OCI-LY1 (cell line): ENCODE data around the gene SNCG.
"Not testable (repeated sequence)": the region's sequence is repeated elsewhere in the genome, so short reads cannot be mapped to it uniquely, and the experiment has no call there.

Experiments
- H2AFZ ChIP-seq: fragments of 200-600 bp; sonication (generic), shearing (Covaris generic); 2 replicates; pipeline ENCODE4 v1.6.0; 2014; ENCODE audit warnings: antibody characterized with exemption, mild to moderate bottlenecking, low read length
- H3F3A ChIP-seq: fragments of 200-600 bp; sonication (generic), shearing (Covaris generic); 2 replicates; pipeline ENCODE4 v1.6.0; 2014; ENCODE audit warnings: mild to moderate bottlenecking, antibody characterized with exemption, low read length, moderate library complexity; ENCODE audit not compliant: insufficient read depth
- H3K27ac ChIP-seq: fragments of 200-600 bp; sonication (generic); 2 replicates; pipeline ENCODE4 v1.5.1; 2014; ENCODE audit warnings: low read length, mixed run types, mild to moderate bottlenecking, low read depth; ENCODE audit not compliant: poor library complexity, severe bottlenecking
- H3K27me3 ChIP-seq: fragments of 200-600 bp; sonication (generic); 2 replicates; pipeline ENCODE4 v1.6.0; 2014; ENCODE audit warnings: antibody characterized with exemption, mild to moderate bottlenecking, low read length, moderate library complexity; ENCODE audit not compliant: insufficient read depth
- H3K36me3 ChIP-seq: fragments of 200-600 bp; sonication (generic); 2 replicates; pipeline ENCODE4 v1.6.1; 2014; ENCODE audit warnings: mild to moderate bottlenecking, antibody characterized with exemption, low read length, moderate library complexity, mixed read lengths; ENCODE audit not compliant: insufficient read depth
- H3K4me1 ChIP-seq: fragments of 200-600 bp; sonication (generic); 2 replicates; pipeline ENCODE4 v1.5.1; 2014; ENCODE audit warnings: mild to moderate bottlenecking, low read length, moderate library complexity; ENCODE audit not compliant: insufficient read depth, severe bottlenecking
- H3K4me2 ChIP-seq: fragments of 200-600 bp; sonication (generic), shearing (Covaris generic); 2 replicates; pipeline ENCODE4 v1.6.1; 2014; ENCODE audit warnings: low read length
- H3K4me3 ChIP-seq: fragments of 200-600 bp; sonication (generic); 2 replicates; pipeline ENCODE4 v1.5.1; 2014; ENCODE audit warnings: low read length, low read depth, mild to moderate bottlenecking, mixed read lengths; ENCODE audit not compliant: poor library complexity, severe bottlenecking
- H3K79me2 ChIP-seq: fragments of 200-600 bp; shearing (Covaris generic); 2 replicates; pipeline ENCODE4 v1.6.1; 2016; ENCODE audit warnings: mixed run types, low read length, mixed read lengths; ENCODE audit not compliant: insufficient read depth
- H3K9ac ChIP-seq: fragments of 200-600 bp; sonication (generic), shearing (Covaris generic); 2 replicates; pipeline ENCODE4 v1.6.1; 2014; ENCODE audit warnings: mild to moderate bottlenecking, low read length, mixed read lengths
- H3K9me2 ChIP-seq: fragments of 200-600 bp; sonication (generic), shearing (Covaris generic); 2 replicates; pipeline ENCODE4 v1.6.1; 2014; ENCODE audit warnings: low read depth, mild to moderate bottlenecking, low read length, mixed read lengths
- H3K9me3 ChIP-seq: fragments of 200-600 bp; shearing (Covaris generic); 2 replicates; pipeline ENCODE4 v1.6.1; 2014; ENCODE audit warnings: low read length, mixed read lengths
- H4K20me1 ChIP-seq: fragments of 200-600 bp; sonication (generic), shearing (Covaris generic); 2 replicates; pipeline ENCODE4 v1.6.0; 2016; ENCODE audit warnings: mild to moderate bottlenecking, low read length; ENCODE audit not compliant: insufficient read depth
- EZH2 ChIP-seq: fragments of 200-600 bp; sonication (generic), shearing (Covaris generic); IDR thresholded peaks from 2 replicates; pipeline ENCODE4 v1.8.0; 2017; ENCODE audit warnings: borderline replicate concordance, mixed run types, mild to moderate bottlenecking, antibody characterized with exemption, low read length, moderate library complexity, mixed read lengths
- TF ChIP-seq, protein P1 (sequence below): fragments of 200-600 bp; sonication (generic), shearing (Covaris generic); IDR thresholded peaks from 2 replicates; pipeline ENCODE4 v1.5.1; 2017; ENCODE audit warnings: mild to moderate bottlenecking, antibody characterized with exemption, low read length, moderate library complexity, mixed read lengths

The SNCG gene

DNA sequence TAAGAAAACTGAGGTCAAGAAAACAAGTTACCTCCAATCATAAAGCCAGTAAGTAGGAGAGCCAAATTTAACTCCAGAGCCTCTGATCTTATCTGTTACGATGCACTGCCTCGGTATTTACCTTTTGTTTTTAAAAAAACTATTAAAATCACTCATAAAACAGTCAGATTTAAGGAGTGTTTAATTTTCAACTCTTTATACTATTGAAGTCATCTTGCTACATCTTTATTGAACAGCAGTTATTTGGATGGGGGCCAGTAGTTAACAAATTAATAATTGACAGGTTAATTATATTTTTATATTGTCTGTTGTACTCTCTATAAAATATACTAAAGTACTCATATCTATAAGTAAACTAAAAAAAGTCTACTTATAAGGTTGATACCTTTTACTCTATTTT is 34.5 kb downstream of the SNCG start:
- no peaks in the 10 kb centered on the region for H3K9me3 ChIP-seq
- no peak overlapping the region for H3K9ac ChIP-seq
- TF ChIP-seq, protein P1, sequence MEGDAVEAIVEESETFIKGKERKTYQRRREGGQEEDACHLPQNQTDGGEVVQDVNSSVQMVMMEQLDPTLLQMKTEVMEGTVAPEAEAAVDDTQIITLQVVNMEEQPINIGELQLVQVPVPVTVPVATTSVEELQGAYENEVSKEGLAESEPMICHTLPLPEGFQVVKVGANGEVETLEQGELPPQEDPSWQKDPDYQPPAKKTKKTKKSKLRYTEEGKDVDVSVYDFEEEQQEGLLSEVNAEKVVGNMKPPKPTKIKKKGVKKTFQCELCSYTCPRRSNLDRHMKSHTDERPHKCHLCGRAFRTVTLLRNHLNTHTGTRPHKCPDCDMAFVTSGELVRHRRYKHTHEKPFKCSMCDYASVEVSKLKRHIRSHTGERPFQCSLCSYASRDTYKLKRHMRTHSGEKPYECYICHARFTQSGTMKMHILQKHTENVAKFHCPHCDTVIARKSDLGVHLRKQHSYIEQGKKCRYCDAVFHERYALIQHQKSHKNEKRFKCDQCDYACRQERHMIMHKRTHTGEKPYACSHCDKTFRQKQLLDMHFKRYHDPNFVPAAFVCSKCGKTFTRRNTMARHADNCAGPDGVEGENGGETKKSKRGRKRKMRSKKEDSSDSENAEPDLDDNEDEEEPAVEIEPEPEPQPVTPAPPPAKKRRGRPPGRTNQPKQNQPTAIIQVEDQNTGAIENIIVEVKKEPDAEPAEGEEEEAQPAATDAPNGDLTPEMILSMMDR: no peak
- TF ChIP-seq EZH2: no peak
- H3K27me3 ChIP-seq: no peaks in the 10 kb centered on the region
- no peak overlapping the region for H3K4me2 ChIP-seq
- H4K20me1 ChIP-seq: no peaks in the 10 kb centered on the region
- H3K9me2 ChIP-seq: no peaks in the 10 kb centered on the region
- H3K27ac ChIP-seq: no peak overlapping the region
- H3K36me3 ChIP-seq: no peaks in the 10 kb centered on the region
- H3K4me3 ChIP-seq: no peak overlapping the region
- H3K79me2 ChIP-seq: no peaks in the 10 kb centered on the region
- H2AFZ ChIP-seq: no peak overlapping the region
- H3F3A ChIP-seq: no peaks in the 10 kb centered on the region
- no peaks in the 10 kb centered on the region for H3K4me1 ChIP-seq

- H2AFZ ChIP-seq, H3K27me3 ChIP-seq, H3F3A ChIP-seq, H3K79me2 ChIP-seq, H3K4me2 ChIP-seq, H3K27ac ChIP-seq, H3K9me3 ChIP-seq, H3K9me2 ChIP-seq, H3K4me3 ChIP-seq, H4K20me1 ChIP-seq, H3K4me1 ChIP-seq, H3K9ac ChIP-seq, H3K36me3 ChIP-seq: not testable (repeated sequence)
Measured at GRCh38 chr10:86999802-87000403, 41.5 kb downstream of the SNCG start.

DNA sequence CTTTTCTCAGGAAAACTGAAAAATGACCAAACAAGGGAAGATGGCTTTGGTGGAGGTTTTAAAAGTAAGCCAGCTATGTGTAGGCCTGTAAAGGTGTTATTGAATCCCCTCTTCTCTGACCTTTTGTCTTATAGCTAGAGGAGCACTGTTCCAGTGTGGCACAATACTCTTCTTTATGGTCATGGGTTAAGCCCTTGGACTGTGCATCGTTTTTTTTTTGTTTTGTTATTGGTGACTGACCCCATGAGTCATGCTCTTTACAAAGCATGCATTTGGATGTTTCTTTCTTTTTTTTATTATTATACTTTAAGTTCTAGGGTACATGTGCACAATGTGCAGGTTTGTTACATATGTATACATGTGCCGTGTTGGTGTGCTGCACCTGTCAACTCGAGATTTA is 42.1 kb downstream of the SNCG start:
- no peak overlapping the region for H3K4me2 ChIP-seq
- H3K79me2 ChIP-seq: no peaks in the 10 kb centered on the region
- no peak overlapping the region for H2AFZ ChIP-seq
- H3K9ac ChIP-seq: no peak overlapping the region
- H3F3A ChIP-seq: no peaks in the 10 kb centered on the region
- H3K9me3 ChIP-seq: no peaks in the 10 kb centered on the region
- no peaks in the 10 kb centered on the region for H3K36me3 ChIP-seq
- no peaks in the 10 kb centered on the region for H3K4me1 ChIP-seq
- H3K4me3 ChIP-seq: no peak overlapping the region
- H3K9me2 ChIP-seq: no peaks in the 10 kb centered on the region
- no peak for TF ChIP-seq EZH2
- TF ChIP-seq, protein P1: no peak
- no peak overlapping the region for H3K27ac ChIP-seq
- H3K27me3 ChIP-seq: no peaks in the 10 kb centered on the region
- no peaks in the 10 kb centered on the region for H4K20me1 ChIP-seq

GRCh38 chr10:87007124-87007523 is 48.7 kb downstream of the SNCG start:
- H3K4me1 ChIP-seq, H2AFZ ChIP-seq, H3K4me2 ChIP-seq, H3K79me2 ChIP-seq, H3K9ac ChIP-seq, H3F3A ChIP-seq, H3K27ac ChIP-seq, H4K20me1 ChIP-seq, H3K9me2 ChIP-seq, H3K9me3 ChIP-seq, H3K4me3 ChIP-seq, H3K36me3 ChIP-seq, H3K27me3 ChIP-seq: not testable (repeated sequence)

DNA sequence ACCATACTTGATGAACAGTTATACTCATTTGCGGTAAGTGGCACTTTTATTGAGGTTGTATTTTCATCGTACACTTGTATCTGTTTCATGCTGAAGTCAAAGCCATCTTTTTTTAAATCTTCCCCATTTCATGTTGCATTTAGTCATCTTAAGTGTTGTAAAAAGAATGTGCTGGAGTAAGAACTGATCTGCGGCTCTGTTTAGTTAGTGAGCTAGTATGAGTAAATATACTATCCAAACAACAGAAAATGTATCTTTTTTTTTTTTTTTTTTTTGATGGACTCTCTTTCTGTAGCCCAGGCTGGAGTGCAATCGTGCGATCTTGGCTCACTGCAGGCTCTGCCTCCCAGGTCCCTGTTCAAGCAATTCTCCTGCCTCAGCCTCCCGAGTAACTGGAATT is 49.3 kb downstream of the SNCG start:
- not testable (repeated sequence) for H3K4me3 ChIP-seq, H3K9me3 ChIP-seq, H2AFZ ChIP-seq, H3K79me2 ChIP-seq, H3K27ac ChIP-seq, H4K20me1 ChIP-seq, H3K9ac ChIP-seq, H3K27me3 ChIP-seq, H3F3A ChIP-seq, H3K9me2 ChIP-seq, H3K4me1 ChIP-seq, H3K4me2 ChIP-seq, H3K36me3 ChIP-seq

DNA sequence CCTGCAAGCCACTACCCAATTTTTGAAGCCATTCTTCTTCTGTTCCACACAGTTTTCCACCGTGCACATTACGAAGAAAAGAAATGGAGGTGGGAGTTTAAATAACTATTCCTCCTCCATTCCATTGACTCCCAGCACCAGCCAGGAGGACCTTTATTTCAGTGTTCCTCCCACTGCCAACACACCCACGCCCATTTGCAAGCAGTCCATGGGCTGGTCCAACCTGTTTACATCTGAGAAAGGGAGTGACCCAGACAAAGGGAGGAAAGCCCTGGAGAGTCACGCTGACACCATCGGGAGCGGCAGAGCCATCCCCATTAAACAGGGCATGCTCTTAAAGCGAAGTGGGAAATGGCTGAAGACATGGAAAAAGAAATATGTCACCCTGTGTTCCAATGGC is 49.9 kb downstream of the SNCG start:
- H3K4me1 ChIP-seq, H3K27ac ChIP-seq, H3K9ac ChIP-seq, H3K9me2 ChIP-seq, H3K36me3 ChIP-seq, H3K4me2 ChIP-seq, H3K4me3 ChIP-seq, H3K9me3 ChIP-seq, H2AFZ ChIP-seq, H3F3A ChIP-seq, H4K20me1 ChIP-seq, H3K27me3 ChIP-seq, H3K79me2 ChIP-seq: not testable (repeated sequence)
